Panc1 (cell line): ENCODE measurements around the gene MYRIP. TPM values are rescaled to one million over a fixed set of nuclear protein-coding genes. Genes with fewer than 3 reads are reported as not detected.

Experiments
- ATAC-seq: fragments of 200-7000 bp; cut with Tn5 transposase; 2 replicates; pipeline ENCODE4 v1.9.1; 2020; ENCODE audit warnings: mild to moderate bottlenecking, moderate library complexity
- BruUV-seq: library from RNA; stranded (reverse); fragments of 400-500 nt; replicated peaks from 2 replicates; lab custom pipeline; 2021; lab: Mats Ljungman, UMichigan
- CTCF ChIA-PET: fragments of 300-600 bp; sonication (Branson Sonifier 250); formaldehyde crosslinking; loops from one replicate; lab custom pipeline; 2022; ENCODE audit warnings: antibody characterized with exemption; lab: Charles Lee
- POLR2A ChIA-PET: fragments of 300-600 bp; sonication (Branson Sonifier 250); formaldehyde crosslinking; loops from one replicate; lab custom pipeline; 2022; ENCODE audit warnings: antibody characterized with exemption; lab: Charles Lee
- DNase-seq: peaks from one replicate; pipeline ENCODE4 v3.0.0-alpha.2; 2010; ENCODE audit warnings: low read depth, low spot score
- H3K27ac ChIP-seq: 2 replicates; pipeline ENCODE4 v1.5.1; 2011; ENCODE audit warnings: mild to moderate bottlenecking, low read length, inconsistent platforms
- H3K27me3 ChIP-seq: fragments of 200-500 bp; sonication (Bioruptor generic); 2 replicates; pipeline ENCODE4 v1.6.0; 2014; ENCODE audit warnings: low read length, inconsistent platforms; ENCODE audit not compliant: control insufficient read depth, insufficient read depth
- H3K36me3 ChIP-seq: fragments of 200-500 bp; sonication (Bioruptor generic); 2 replicates; pipeline ENCODE4 v1.5.1; 2014; ENCODE audit warnings: inconsistent platforms, mild to moderate bottlenecking, low read length, moderate library complexity; ENCODE audit not compliant: control insufficient read depth, insufficient read depth
- H3K4me1 ChIP-seq: 2 replicates; pipeline ENCODE4 v1.5.1; 2011; ENCODE audit warnings: inconsistent platforms, mild to moderate bottlenecking, low read length, moderate library complexity; ENCODE audit not compliant: control insufficient read depth, insufficient read depth
- H3K4me3 ChIP-seq, 2 experiments: 2 replicates each; pipeline ENCODE4 v1.5.1; 2011 to 2012; ENCODE audit warnings: low read depth in 2 of 2, low read length in 2 of 2, mild to moderate bottlenecking in 2 of 2, inconsistent platforms in 1 of 2, moderate library complexity in 1 of 2
- H3K9me3 ChIP-seq: fragments of 200-500 bp; sonication (Bioruptor generic); 2 replicates; pipeline ENCODE4 v1.5.1; 2014; ENCODE audit warnings: low read depth, mild to moderate bottlenecking, inconsistent platforms, low read length, moderate library complexity; ENCODE audit not compliant: control insufficient read depth, insufficient read depth
- POLR2AphosphoS5 ChIP-seq: IDR thresholded peaks from 2 replicates; pipeline ENCODE4 v1.6.1; 2012; ENCODE audit warnings: mild to moderate bottlenecking, low read depth, low read length, moderate library complexity
- SIN3A ChIP-seq: IDR thresholded peaks from 2 replicates; pipeline ENCODE4 v1.6.1; 2012; ENCODE audit warnings: low read depth, mild to moderate bottlenecking, low read length, moderate library complexity, borderline replicate concordance; ENCODE audit not compliant: insufficient read depth
- TCF7L2 ChIP-seq: IDR thresholded peaks from 2 replicates; pipeline ENCODE4 v1.6.1; 2011; ENCODE audit warnings: mild to moderate bottlenecking, low read depth, low read length, inconsistent platforms
- in situ Hi-C: cut with HindIII; loops from 2 replicates; pipeline ENCODE4 v1.10.0; 2016; ENCODE audit warnings: low sequenced_read_pairs, low pct_unique_long_range_greater_than_20kb
- intact Hi-C: fragments of 100-400 bp; cut with micrococcal nuclease; formaldehyde crosslinking; loops from one replicate; pipeline ENCODE4 v1.10.0; 2022; ENCODE audit not compliant: unreplicated experiment
- total RNA-seq: library from RNA; stranded (reverse); gene quantifications from one replicate; pipeline ENCODE4 v1.2.1, GENCODE V29; 2021; ENCODE audit not compliant: unreplicated experiment
- TF ChIP-seq, protein P1 (sequence below), 2 experiments: IDR thresholded peaks; 2 replicates each; pipeline ENCODE4 v1.6.1; 2011 to 2012; ENCODE audit warnings: low read depth in 2 of 2, control low read depth in 1 of 2, low read length in 1 of 2, mild to moderate bottlenecking in 1 of 2, moderate library complexity in 1 of 2; ENCODE audit not compliant: insufficient read depth in 1 of 2
- TF ChIP-seq, protein P2 (sequence below): fragments of 450-650 bp; IDR thresholded peaks from 2 replicates; pipeline ENCODE4 v1.5.1; 2017; ENCODE audit warnings: mild to moderate bottlenecking

MYRIP gene
- total RNA-seq, 1 experiment from 2014 or later = 0.59 TPM

GRCh38 chr3:39788128-39788883, 21.1 kb upstream of the MYRIP start:
- H3K9me3 ChIP-seq = no peaks in the 10 kb centered on the region
- DNase-seq (no peak), ATAC-seq (no peak)
- no peak overlapping the region for H3K4me3 ChIP-seq
- CTCF ChIA-PET = no interaction called here
- no peaks in the 10 kb centered on the region for H3K36me3 ChIP-seq
- in situ Hi-C loops = no loop called here
- TF ChIP-seq SIN3A = no peak
- TF ChIP-seq, protein P1, sequence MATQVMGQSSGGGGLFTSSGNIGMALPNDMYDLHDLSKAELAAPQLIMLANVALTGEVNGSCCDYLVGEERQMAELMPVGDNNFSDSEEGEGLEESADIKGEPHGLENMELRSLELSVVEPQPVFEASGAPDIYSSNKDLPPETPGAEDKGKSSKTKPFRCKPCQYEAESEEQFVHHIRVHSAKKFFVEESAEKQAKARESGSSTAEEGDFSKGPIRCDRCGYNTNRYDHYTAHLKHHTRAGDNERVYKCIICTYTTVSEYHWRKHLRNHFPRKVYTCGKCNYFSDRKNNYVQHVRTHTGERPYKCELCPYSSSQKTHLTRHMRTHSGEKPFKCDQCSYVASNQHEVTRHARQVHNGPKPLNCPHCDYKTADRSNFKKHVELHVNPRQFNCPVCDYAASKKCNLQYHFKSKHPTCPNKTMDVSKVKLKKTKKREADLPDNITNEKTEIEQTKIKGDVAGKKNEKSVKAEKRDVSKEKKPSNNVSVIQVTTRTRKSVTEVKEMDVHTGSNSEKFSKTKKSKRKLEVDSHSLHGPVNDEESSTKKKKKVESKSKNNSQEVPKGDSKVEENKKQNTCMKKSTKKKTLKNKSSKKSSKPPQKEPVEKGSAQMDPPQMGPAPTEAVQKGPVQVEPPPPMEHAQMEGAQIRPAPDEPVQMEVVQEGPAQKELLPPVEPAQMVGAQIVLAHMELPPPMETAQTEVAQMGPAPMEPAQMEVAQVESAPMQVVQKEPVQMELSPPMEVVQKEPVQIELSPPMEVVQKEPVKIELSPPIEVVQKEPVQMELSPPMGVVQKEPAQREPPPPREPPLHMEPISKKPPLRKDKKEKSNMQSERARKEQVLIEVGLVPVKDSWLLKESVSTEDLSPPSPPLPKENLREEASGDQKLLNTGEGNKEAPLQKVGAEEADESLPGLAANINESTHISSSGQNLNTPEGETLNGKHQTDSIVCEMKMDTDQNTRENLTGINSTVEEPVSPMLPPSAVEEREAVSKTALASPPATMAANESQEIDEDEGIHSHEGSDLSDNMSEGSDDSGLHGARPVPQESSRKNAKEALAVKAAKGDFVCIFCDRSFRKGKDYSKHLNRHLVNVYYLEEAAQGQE (IDR thresholded peaks at IDR 0.05; ENCODE audit: insufficient read depth in 1 of 2, low read depth in 2 of 2, low read length in 1 of 2) = no peak
- H3K27ac ChIP-seq = no peak overlapping the region
- no peaks in the 10 kb centered on the region for H3K4me1 ChIP-seq
- H3K27me3 ChIP-seq = no peaks in the 10 kb centered on the region
- intact Hi-C loops = no loop called here
- BruUV-seq = no TSS peak
- POLR2A ChIA-PET = no interaction called here

DNA sequence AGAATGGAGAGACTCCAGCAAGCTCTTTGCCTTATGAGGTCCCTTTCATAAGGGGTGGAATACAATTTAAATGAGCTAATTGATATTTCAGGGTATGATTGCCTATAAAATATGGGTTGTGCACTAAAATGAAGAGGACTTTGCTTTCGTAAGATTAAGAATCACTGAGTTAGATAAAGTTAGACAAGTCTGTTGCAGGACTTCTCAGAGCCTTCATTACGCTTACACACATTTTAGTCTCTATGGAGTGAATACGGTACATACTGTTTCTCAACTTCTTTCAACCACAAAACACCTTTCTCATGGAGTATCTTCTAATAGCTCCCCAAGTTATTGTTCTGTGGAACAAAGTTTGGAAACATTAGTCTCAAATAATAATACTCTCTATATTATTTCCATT, 17.8 kb upstream of the MYRIP start:
- Histone ChIP-seq H3K9me3 (no peaks in the 10 kb centered on the region), H3K27me3 (no peaks in the 10 kb centered on the region; the same call in 1 of the 2 replicates), H3K4me3 (no peak overlapping the region), H3K27ac (no peak overlapping the region), H3K36me3 (no peaks in the 10 kb centered on the region), H3K4me1 (no peaks in the 10 kb centered on the region)
- ATAC-seq = no peak
- no TSS peak for BruUV-seq
- ChIA-PET CTCF (no interaction called here), POLR2A (no interaction called here)
- no peak for DNase-seq
- intact Hi-C loops (no loop called here), in situ Hi-C loops (no loop called here)
- TF ChIP-seq, protein P2, sequence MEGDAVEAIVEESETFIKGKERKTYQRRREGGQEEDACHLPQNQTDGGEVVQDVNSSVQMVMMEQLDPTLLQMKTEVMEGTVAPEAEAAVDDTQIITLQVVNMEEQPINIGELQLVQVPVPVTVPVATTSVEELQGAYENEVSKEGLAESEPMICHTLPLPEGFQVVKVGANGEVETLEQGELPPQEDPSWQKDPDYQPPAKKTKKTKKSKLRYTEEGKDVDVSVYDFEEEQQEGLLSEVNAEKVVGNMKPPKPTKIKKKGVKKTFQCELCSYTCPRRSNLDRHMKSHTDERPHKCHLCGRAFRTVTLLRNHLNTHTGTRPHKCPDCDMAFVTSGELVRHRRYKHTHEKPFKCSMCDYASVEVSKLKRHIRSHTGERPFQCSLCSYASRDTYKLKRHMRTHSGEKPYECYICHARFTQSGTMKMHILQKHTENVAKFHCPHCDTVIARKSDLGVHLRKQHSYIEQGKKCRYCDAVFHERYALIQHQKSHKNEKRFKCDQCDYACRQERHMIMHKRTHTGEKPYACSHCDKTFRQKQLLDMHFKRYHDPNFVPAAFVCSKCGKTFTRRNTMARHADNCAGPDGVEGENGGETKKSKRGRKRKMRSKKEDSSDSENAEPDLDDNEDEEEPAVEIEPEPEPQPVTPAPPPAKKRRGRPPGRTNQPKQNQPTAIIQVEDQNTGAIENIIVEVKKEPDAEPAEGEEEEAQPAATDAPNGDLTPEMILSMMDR = no peak
- TF ChIP-seq SIN3A = no peak
- TF ChIP-seq, protein P1 (IDR thresholded peaks at IDR 0.05; ENCODE audit: insufficient read depth in 1 of 2, low read depth in 2 of 2, low read length in 1 of 2) = no peak
- TF ChIP-seq TCF7L2 = no peak
- no peak for TF ChIP-seq POLR2AphosphoS5
